Right lobe of liver (tissue), 6 donors: ENCODE data around the gene ULK1. TPM values are rescaled to one million over a fixed set of nuclear protein-coding genes. Genes with fewer than 3 reads are reported as not detected.

ENCODE experiments used
- ATAC-seq, 4 donors: fragments of 200-7000 bp; cut with Tn5 transposase; one replicate each; pipeline ENCODE4 v1.9.1; 2020; ENCODE audit warnings: mild to moderate bottlenecking in 4 of 4, moderate library complexity in 4 of 4
- DNase-seq, 3 donors: peaks; one replicate each; pipeline ENCODE4 v3.0.0-alpha.2; 2020
- H3K27ac ChIP-seq, 3 donors: fragments of 200-600 bp; one replicate each; pipeline ENCODE4 v1.8.0; 2022
- H3K27me3 ChIP-seq, 2 donors: fragments of 200-600 bp; one replicate each; pipeline ENCODE4 v1.8.0; 2022
- H3K36me3 ChIP-seq, 4 donors: fragments of 200-600 bp; sonication (generic) in 1 of 4; one replicate each; pipeline versions ENCODE4 v1.5.1 to v1.8.0; 2017 to 2022; ENCODE audit warnings: control low read depth in 1 of 4
- H3K4me1 ChIP-seq, 4 donors: fragments of 200-600 bp; sonication (generic) in 1 of 4; one replicate each; pipeline versions ENCODE4 v1.5.1 to v1.8.0; 2017 to 2022; ENCODE audit warnings: control low read depth in 1 of 4
- H3K4me3 ChIP-seq, 3 donors: fragments of 200-600 bp; one replicate each; pipeline ENCODE4 v1.8.0; 2022
- H3K9me3 ChIP-seq, 4 donors: fragments of 200-600 bp; sonication (generic) in 1 of 4; one replicate each; pipeline versions ENCODE4 v1.5.1 to v1.8.0; 2017 to 2022; ENCODE audit warnings: control low read depth in 1 of 4
- POLR2A ChIP-seq: fragments of 450-650 bp; IDR thresholded peaks from one replicate; pipeline ENCODE4 v1.6.1; 2017; ENCODE audit warnings: antibody characterized with exemption, mild to moderate bottlenecking
- WGBS: methylation state at CpG from one replicate; pipeline ENCODE4 v1.1.6; 2018; ENCODE audit warnings: low coverage, low lambda C conversion rate; ENCODE audit not compliant: insufficient coverage; ENCODE audit errors: missing lambda C conversion rate; 5-methylcytosine and 5-hydroxymethylcytosine counted together
- intact Hi-C, 2 donors: fragments of 100-400 bp; cut with DNase I; formaldehyde crosslinking; loops; one replicate each; pipeline versions ENCODE4 v1.11.2 to v1.14.1; 2022
- total RNA-seq, 6 experiments: library from RNA; depleted of rRNA in 2 of 6; stranded (reverse); fragments of >200 nt in 2 of 6; fragmentation: NEBNext Ultra II Directional in 3 of 6; extraction: Animal tissue kit (Norgen Biotek cat#: 25700) in 3 of 6; gene quantifications; one replicate each; pipeline versions ENCODE4 v1.1.0 to v1.2.4, GENCODE V29; 2016 to 2023
- TF ChIP-seq, protein P1 (sequence below), 4 donors: fragments of 200-600 bp in 3 of 4; fragments of 450-650 bp in 1 of 4; IDR thresholded peaks; one replicate each; pipeline versions ENCODE4 v1.5.1 to v1.8.0; 2016 to 2022; ENCODE audit warnings: antibody characterized with exemption in 4 of 4, mild to moderate bottlenecking in 2 of 4
- donor health status: DM: no; HTN: yes; CAD: no.
- donor health status: DM: no; HTN: no; CAD: no.
- donor health status: DM: no; HTN: no; CAD: no.
- donor health status: DM: no; HTN: yes; CAD: no.
- donor health status: DM: no; HTN: yes; CAD: no.

Gene ULK1
- total RNA-seq, 6 experiments from 2014 or later = 14.5 to 39.0 (median 20.5) TPM

GRCh38 chr12:131852551-131853299, 41.7 kb upstream of the ULK1 start:
- intact Hi-C loops = loop anchor here (5.0 to 10.0 kb wide), 3 partner anchors 82 to 150 kb away; partner anchors contain the start of gene EP400 (in 1 of the 2)
- no peak overlapping the region for H3K27ac ChIP-seq
- no peaks in the 10 kb centered on the region for H3K27me3 ChIP-seq
- no peaks in the 10 kb centered on the region for H3K9me3 ChIP-seq
- 27% methylated on average over 3 of the region's 24 CpGs for WGBS
- no peaks in the 10 kb centered on the region for H3K4me1 ChIP-seq
- TF ChIP-seq POLR2A = no peak
- TF ChIP-seq, protein P1, sequence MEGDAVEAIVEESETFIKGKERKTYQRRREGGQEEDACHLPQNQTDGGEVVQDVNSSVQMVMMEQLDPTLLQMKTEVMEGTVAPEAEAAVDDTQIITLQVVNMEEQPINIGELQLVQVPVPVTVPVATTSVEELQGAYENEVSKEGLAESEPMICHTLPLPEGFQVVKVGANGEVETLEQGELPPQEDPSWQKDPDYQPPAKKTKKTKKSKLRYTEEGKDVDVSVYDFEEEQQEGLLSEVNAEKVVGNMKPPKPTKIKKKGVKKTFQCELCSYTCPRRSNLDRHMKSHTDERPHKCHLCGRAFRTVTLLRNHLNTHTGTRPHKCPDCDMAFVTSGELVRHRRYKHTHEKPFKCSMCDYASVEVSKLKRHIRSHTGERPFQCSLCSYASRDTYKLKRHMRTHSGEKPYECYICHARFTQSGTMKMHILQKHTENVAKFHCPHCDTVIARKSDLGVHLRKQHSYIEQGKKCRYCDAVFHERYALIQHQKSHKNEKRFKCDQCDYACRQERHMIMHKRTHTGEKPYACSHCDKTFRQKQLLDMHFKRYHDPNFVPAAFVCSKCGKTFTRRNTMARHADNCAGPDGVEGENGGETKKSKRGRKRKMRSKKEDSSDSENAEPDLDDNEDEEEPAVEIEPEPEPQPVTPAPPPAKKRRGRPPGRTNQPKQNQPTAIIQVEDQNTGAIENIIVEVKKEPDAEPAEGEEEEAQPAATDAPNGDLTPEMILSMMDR (IDR thresholded peaks at IDR 0.05) = no peak
- no peak for DNase-seq
- no peak overlapping the region for H3K4me3 ChIP-seq
- H3K36me3 ChIP-seq = no peaks in the 10 kb centered on the region
- peak in 1 of 4 donors; percentile 5 for ATAC-seq

DNA sequence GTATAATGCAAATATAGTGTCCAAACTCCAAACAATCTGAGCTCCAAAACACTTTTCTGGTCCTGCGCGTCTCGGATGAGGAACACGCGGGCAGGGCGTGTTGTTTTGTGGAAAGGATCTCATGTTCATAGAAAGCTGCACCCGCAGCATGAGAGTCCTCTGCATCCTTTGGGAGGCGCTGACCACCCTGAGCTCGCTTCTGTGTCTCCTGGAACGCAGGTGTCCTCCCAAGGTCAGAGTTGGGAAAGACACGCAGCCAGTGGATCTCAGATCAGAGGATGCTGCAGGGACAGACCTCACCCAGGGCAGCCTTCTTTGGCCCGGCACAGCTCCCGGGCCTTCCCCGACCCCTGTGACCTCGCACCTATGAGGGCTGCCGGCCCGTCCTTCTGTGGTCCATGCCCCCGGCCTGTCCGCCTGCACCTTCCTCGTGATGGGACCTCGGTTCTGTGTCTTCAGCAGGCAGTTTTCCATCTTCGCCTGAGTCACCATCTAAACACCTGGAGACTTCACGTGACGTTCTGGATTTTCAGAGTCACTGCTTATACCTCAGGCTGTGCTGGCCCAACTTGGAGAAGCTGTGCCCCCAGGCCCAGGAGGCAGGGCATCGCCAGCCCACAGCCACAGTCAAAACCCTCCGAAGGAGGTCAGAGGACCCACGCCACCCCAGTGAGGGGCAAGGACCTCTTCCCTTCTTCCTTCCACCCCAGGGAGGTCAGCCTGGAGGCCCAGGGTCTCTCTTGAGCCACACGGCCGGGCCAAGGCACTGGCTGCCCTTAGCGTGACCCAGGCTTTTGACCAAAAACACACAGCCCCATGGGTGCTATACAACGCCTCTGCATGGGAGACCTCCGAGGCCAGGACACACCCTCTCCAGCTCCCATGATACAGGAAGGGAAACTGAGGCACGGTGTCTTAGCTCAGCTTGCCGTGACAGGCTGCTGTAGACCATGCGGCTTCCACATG, 40.3 kb upstream of the ULK1 start:
- WGBS = 85% methylated on average over 20 of the region's 35 CpGs
- no peaks in the 10 kb centered on the region for H3K9me3 ChIP-seq
- ATAC-seq = no peak
- TF ChIP-seq, protein P1 (IDR thresholded peaks at IDR 0.05) = no peak
- TF ChIP-seq POLR2A = no peak
- H3K36me3 ChIP-seq = no peaks in the 10 kb centered on the region
- no peak overlapping the region for H3K4me3 ChIP-seq
- no peak overlapping the region for H3K27ac ChIP-seq
- intact Hi-C loops = loop anchor here (5.0 to 10.0 kb wide), 3 partner anchors 81 to 148 kb away; partner anchors contain the start of gene EP400 (in 1 of the 2)
- no peaks in the 10 kb centered on the region for H3K4me1 ChIP-seq
- DNase-seq = peak in 1 of 3 donors; percentile 45
- H3K27me3 ChIP-seq = no peaks in the 10 kb centered on the region

DNA sequence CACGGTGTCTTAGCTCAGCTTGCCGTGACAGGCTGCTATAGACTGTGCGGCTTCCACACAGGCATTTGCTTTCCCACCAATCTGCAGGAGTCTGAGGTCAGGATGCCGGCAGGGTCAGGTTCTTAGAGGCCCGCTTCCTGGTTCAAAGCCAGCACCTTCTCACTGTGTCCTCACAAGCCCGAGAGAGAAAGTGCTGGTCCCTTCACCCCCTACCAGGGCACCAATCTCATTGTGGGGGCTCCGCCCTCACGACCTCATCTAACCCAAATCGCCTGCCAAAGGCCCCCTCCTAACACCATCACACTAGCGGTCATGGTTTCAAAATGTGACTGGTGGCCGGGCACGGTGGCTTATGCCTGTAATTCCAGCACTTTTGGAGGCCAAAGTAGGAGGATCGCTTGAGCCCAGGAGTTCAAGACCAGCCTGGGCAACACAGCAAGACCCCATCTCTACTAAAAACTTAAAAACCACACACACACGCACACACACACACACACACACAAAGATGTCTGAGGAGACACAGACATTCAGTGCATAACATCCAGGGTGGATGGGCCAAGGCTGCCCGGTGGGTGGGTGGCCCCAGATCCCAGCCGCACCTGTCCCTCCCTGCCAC, 39.5 kb upstream of the ULK1 start:
- Histone ChIP-seq H3K27me3 (no peaks in the 10 kb centered on the region), H3K36me3 (no peaks in the 10 kb centered on the region), H3K9me3 (no peaks in the 10 kb centered on the region), H3K27ac (no peak overlapping the region), H3K4me3 (no peak overlapping the region), H3K4me1 (peaks cover 0 to 4% (median 0%) of the 10 kb centered on the region in 4 donors)
- 80% methylated on average over 1 of the region's 16 CpGs for WGBS
- TF ChIP-seq POLR2A = no peak
- TF ChIP-seq, protein P1 (IDR thresholded peaks at IDR 0.05) = no peak
- ATAC-seq (no peak), DNase-seq (no peak)
- intact Hi-C loops = loop anchor here (5.0 to 10.0 kb wide), 3 partner anchors 80 to 147 kb away; partner anchors contain the start of gene EP400 (in 1 of the 2)

- Histone ChIP-seq H3K9me3 (no peaks in the 10 kb centered on the region), H3K27me3 (no peaks in the 10 kb centered on the region), H3K4me1 (peaks cover 0 to 8% (median 0%) of the 10 kb centered on the region in 4 donors), H3K27ac (no peak overlapping the region), H3K4me3 (no peak overlapping the region), H3K36me3 (no peaks in the 10 kb centered on the region)
- WGBS = 90% methylated on average over 2 of the region's 30 CpGs
- DNase-seq (no peak), ATAC-seq (no peak)
- intact Hi-C loops = loop anchor here (10.0 kb wide), 2 partner anchors 79 to 89 kb away; partner anchors contain the start of gene EP400 (in 1 of the 2)
- TF ChIP-seq POLR2A = no peak
- TF ChIP-seq, protein P1 (IDR thresholded peaks at IDR 0.05) = no peak
Observed at GRCh38 chr12:131855521-131856142, 38.8 kb upstream of the ULK1 start.
